Adrenal gland (tissue), 12 donors: ENCODE measurements around the gene NECTIN3. TPM values are rescaled to one million over a fixed set of nuclear protein-coding genes. Genes with fewer than 3 reads are reported as not detected.

ENCODE experiments used
- DNase-seq, 7 donors: peaks; one replicate each; pipeline ENCODE4 v3.0.0-alpha.2; 2019 to 2020
- H3K27ac ChIP-seq, 5 donors: fragments of 200-600 bp; sonication (generic) in 4 of 5; 1 replicate in 3 of 5; 2 replicates in 2 of 5; pipeline versions ENCODE4 v1.5.1 to v1.8.0; 2016 to 2020; ENCODE audit warnings: mild to moderate bottlenecking in 1 of 5
- H3K27me3 ChIP-seq: fragments of 200-600 bp; 2 replicates; pipeline ENCODE4 v1.8.0; 2021
- H3K36me3 ChIP-seq, 2 donors: fragments of 200-600 bp; replicated peaks in 1 of 2; 1 replicate in 1 of 2; 2 replicates in 1 of 2; pipeline versions ENCODE4 v1.5.1 to v1.8.0; 2018 to 2022
- H3K4me1 ChIP-seq, 2 donors: fragments of 200-600 bp; replicated peaks in 1 of 2; 1 replicate in 1 of 2; 2 replicates in 1 of 2; pipeline versions ENCODE4 v1.5.1 to v1.8.0; 2018 to 2021
- H3K4me3 ChIP-seq, 4 donors: fragments of 200-600 bp; sonication (generic) in 3 of 4; one replicate each; pipeline ENCODE4 v1.5.1; 2016 to 2018
- H3K9me3 ChIP-seq, 3 donors: fragments of 200-600 bp; sonication (generic) in 1 of 3; replicated peaks in 1 of 3; 1 replicate in 2 of 3; 2 replicates in 1 of 3; pipeline versions ENCODE4 v1.5.1 to v1.8.0; 2016 to 2021
- POLR2A ChIP-seq, 2 donors: fragments of 450-650 bp; IDR thresholded peaks; one replicate each; pipeline ENCODE4 v1.6.1; 2017; ENCODE audit warnings: antibody characterized with exemption in 2 of 2, mild to moderate bottlenecking in 2 of 2, moderate library complexity in 1 of 2
- WGBS, 4 donors: extraction: QIAGEN DNeasy Blood & Tissue Kit in 2 of 4; methylation state at CpG; one replicate each; pipeline versions ENCODE4 v1.1.5 to v1.1.7; 2013 to 2017; 5-methylcytosine and 5-hydroxymethylcytosine counted together
- intact Hi-C, 2 donors: fragments of 100-400 bp; cut with DNase I; formaldehyde crosslinking; loops; one replicate each; pipeline versions ENCODE4 v1.14.1 to v1.15.0; 2022 to 2023
- polyA plus RNA-seq, 3 donors: library from polyadenylated mRNA; stranded (reverse); fragments of 200-250 nt in 2 of 3; fragments of 350-450 nt in 1 of 3; fragmentation: Illumina TruSeq in 1 of 3; extraction: RNeasy Lipid Tissue Mini Kit (QIAGEN cat#74804) in 1 of 3; gene quantifications; one replicate each; pipeline ENCODE4 v1.2.3, GENCODE V29; 2013 to 2014
- total RNA-seq, 9 donors: library from RNA; depleted of rRNA in 4 of 9; stranded (reverse); fragments of >200 nt in 4 of 9; fragments of 120-200 nt in 1 of 9; fragmentation: NEBNext Ultra II Directional in 1 of 9; extraction: Animal tissue kit (Norgen Biotek cat#: 25700) in 1 of 9; gene quantifications; one replicate each; pipeline versions ENCODE4 v1.1.0 to v1.2.4, GENCODE V29; 2013 to 2023
- TF ChIP-seq, protein P1 (sequence below), 6 experiments: fragments of 450-650 bp in 4 of 6; fragments of 200-600 bp in 2 of 6; sonication (generic) in 1 of 6; IDR thresholded peaks; 1 replicate in 5 of 6; 2 replicates in 1 of 6; pipeline versions ENCODE4 v1.5.1 to v1.8.0; 2016 to 2021; ENCODE audit warnings: antibody characterized with exemption in 6 of 6, mild to moderate bottlenecking in 2 of 6, moderate library complexity in 1 of 6
- donor health status: healthy with polysubstance abuse.
- donor health status: Bipolar disorder and iron deficiency.
- donor health status: DM: yes; HTN: yes; CAD: no.
- donor health status: DM: no; HTN: no; CAD: no.
- donor health status: DM: no; HTN: no; CAD: no.
- donor health status: DM: yes; HTN: yes; CAD: no.

The NECTIN3 gene
- total and polyA plus RNA-seq, 12 donors, result 1.3 to 31.5 (median 15.2) TPM

- TF ChIP-seq, protein P1, sequence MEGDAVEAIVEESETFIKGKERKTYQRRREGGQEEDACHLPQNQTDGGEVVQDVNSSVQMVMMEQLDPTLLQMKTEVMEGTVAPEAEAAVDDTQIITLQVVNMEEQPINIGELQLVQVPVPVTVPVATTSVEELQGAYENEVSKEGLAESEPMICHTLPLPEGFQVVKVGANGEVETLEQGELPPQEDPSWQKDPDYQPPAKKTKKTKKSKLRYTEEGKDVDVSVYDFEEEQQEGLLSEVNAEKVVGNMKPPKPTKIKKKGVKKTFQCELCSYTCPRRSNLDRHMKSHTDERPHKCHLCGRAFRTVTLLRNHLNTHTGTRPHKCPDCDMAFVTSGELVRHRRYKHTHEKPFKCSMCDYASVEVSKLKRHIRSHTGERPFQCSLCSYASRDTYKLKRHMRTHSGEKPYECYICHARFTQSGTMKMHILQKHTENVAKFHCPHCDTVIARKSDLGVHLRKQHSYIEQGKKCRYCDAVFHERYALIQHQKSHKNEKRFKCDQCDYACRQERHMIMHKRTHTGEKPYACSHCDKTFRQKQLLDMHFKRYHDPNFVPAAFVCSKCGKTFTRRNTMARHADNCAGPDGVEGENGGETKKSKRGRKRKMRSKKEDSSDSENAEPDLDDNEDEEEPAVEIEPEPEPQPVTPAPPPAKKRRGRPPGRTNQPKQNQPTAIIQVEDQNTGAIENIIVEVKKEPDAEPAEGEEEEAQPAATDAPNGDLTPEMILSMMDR (IDR thresholded peaks at IDR 0.05), result no peak
- TF ChIP-seq POLR2A (IDR thresholded peaks at IDR 0.05), result no peak
- Histone ChIP-seq H3K9me3 (no peaks in the 10 kb centered on the region), H3K36me3 (no peaks in the 10 kb centered on the region), H3K27ac (peak overlapping the region in 4 of 5 donors; percentile 79 to 90 (median 86)), H3K4me1 (peaks cover 14 to 19% of the 10 kb centered on the region in 2 donors), H3K4me3 (peak overlapping the region; percentile 4 to 81 (median 66)), H3K27me3 (no peaks in the 10 kb centered on the region)
- intact Hi-C loops, result no loop called here
- DNase-seq, result peak; percentile 45 to 60 (median 49)
- 1 to 2% (median 1%) methylated on average over 23 to 71 of the region's 71 CpGs for WGBS, 4 donors
Measured at GRCh38 chr3:111072031-111072921, 660 bp downstream of the NECTIN3 start.

DNA sequence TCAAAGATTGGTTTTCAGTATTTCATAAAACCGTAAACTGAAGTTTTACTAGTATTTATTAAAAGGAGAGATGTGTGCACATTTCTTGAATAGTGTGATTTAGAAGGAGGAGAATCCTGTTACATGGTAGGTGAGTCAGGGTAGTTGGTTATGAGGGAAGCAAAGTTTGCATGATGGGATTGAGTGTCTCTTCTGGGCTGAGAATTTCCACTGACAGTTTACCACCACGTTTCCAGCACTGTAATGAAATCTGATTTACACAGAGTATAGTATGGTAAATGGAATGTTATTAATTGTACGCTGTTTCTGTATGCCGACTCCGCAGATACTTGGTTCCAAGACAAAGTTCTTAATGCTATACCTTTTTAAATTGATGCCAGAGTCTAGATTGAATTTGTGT lies 1.6 kb downstream of the NECTIN3 start:
- H3K4me3 ChIP-seq, result peak overlapping the region in 1 of 4 donors; percentile 72
- H3K36me3 ChIP-seq, result no peaks in the 10 kb centered on the region
- no peaks in the 10 kb centered on the region for H3K27me3 ChIP-seq
- H3K9me3 ChIP-seq, result no peaks in the 10 kb centered on the region
- peaks cover 14 to 19% of the 10 kb centered on the region in 2 donors for H3K4me1 ChIP-seq
- TF ChIP-seq, protein P1 (IDR thresholded peaks at IDR 0.05), result no peak
- no peak for TF ChIP-seq POLR2A (IDR thresholded peaks at IDR 0.05)
- intact Hi-C loops, result no loop called here
- no peak overlapping the region for H3K27ac ChIP-seq
- DNase-seq, result no peak
- 72 to 83% (median 80%) methylated on average over 5 of the region's 5 CpGs for WGBS, 4 donors

GRCh38 chr3:111076732-111077131 lies 5.1 kb downstream of the NECTIN3 start:
- TF ChIP-seq, protein P1 (IDR thresholded peaks at IDR 0.05), result no peak
- TF ChIP-seq POLR2A (IDR thresholded peaks at IDR 0.05), result no peak
- Histone ChIP-seq H3K4me1 (peaks cover 7 to 12% of the 10 kb centered on the region in 2 donors), H3K27me3 (no peaks in the 10 kb centered on the region), H3K36me3 (no peaks in the 10 kb centered on the region), H3K4me3 (no peak overlapping the region), H3K27ac (no peak overlapping the region), H3K9me3 (no peaks in the 10 kb centered on the region)
- no peak for DNase-seq
- WGBS, 4 donors, result 97 to 100% (median 98%) methylated on average over 5 of the region's 5 CpGs
- intact Hi-C loops, result no loop called here

- intact Hi-C loops, result no loop called here
- 94 to 97% (median 96%) methylated on average over 2 of the region's 2 CpGs for WGBS, 4 donors
- TF ChIP-seq, protein P1 (IDR thresholded peaks at IDR 0.05), result no peak
- TF ChIP-seq POLR2A (IDR thresholded peaks at IDR 0.05), result no peak
- Histone ChIP-seq H3K4me3 (no peak overlapping the region), H3K27ac (no peak overlapping the region), H3K9me3 (no peaks in the 10 kb centered on the region), H3K4me1 (peaks cover 7 to 12% of the 10 kb centered on the region in 2 donors), H3K27me3 (no peaks in the 10 kb centered on the region), H3K36me3 (no peaks in the 10 kb centered on the region)
- DNase-seq, result no peak
Measured at GRCh38 chr3:111077369-111077768, 5.8 kb downstream of the NECTIN3 start.
